ENCODE measurements around the gene CDC42BPA. TPM values are rescaled to one million over a fixed set of nuclear protein-coding genes. Genes with fewer than 3 reads are reported as not detected.

Gene CDC42BPA
- total RNA-seq, 1 experiment from 2014 or later = 25.2 TPM

- ATAC-seq (no peak), DNase-seq (ENCODE audit: low spot score) (no peak)
- Mint-ChIP-seq H3K36me3 (no peaks in the 10 kb centered on the region), H3K27ac (no peak overlapping the region), H3K27me3 (ENCODE audit: low read depth) (no peaks in the 10 kb centered on the region), H3K9me3 (no peaks in the 10 kb centered on the region), H3K4me1 (peaks cover 15% of the 10 kb centered on the region), H3K4me3 (no peak overlapping the region)
- TF ChIP-seq, protein P1, sequence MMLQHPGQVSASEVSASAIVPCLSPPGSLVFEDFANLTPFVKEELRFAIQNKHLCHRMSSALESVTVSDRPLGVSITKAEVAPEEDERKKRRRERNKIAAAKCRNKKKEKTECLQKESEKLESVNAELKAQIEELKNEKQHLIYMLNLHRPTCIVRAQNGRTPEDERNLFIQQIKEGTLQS (CRISPR knock-in tag; conservative IDR thresholded peaks at IDR 0.05) = no peak
- ChIA-PET POLR2A (no interaction called here), CTCF (interaction anchor here (0.7 kb wide), 1 partner anchor 16 kb away, joined by 3 read pairs; no protein-coding TSS in a partner anchor)
These were observed 150.8 kb downstream of the CDC42BPA start for GRCh38 chr1:227167276-227168101.

DNA sequence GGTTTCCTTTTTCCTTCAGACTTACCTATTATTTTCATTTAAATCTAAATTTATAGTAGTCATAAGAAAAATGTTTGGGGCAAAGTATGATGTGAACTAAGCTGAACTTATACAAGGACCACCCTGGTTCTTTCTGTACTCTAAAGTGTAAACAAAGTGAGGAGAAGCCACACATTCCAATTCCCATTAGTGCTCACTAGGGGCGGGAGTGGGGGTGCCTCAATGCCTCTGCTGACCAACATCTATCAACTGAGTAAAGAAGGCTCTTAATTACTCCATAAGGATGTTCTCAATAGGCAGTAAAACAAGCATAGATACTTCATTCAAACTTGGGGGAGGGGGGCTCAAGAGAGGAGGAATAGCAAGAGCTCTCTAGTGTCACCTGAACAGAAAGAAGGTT is 151.7 kb downstream of the CDC42BPA start:
- no peak for DNase-seq (ENCODE audit: low spot score)
- H3K4me1 Mint-ChIP-seq = peaks cover 15% of the 10 kb centered on the region
- no peak overlapping the region for H3K27ac Mint-ChIP-seq
- H3K36me3 Mint-ChIP-seq = no peaks in the 10 kb centered on the region
- no peaks in the 10 kb centered on the region for H3K9me3 Mint-ChIP-seq
- TF ChIP-seq GABPB1 (CRISPR knock-in tag; IDR thresholded peaks at IDR 0.05) (no peak), AFF4 (CRISPR knock-in tag; IDR thresholded peaks at IDR 0.05; ENCODE audit: borderline replicate concordance) (no peak), JAZF1 (CRISPR knock-in tag; IDR thresholded peaks at IDR 0.05) (no peak), IRF2 (CRISPR knock-in tag; IDR thresholded peaks at IDR 0.05; ENCODE audit: borderline replicate concordance, low read depth) (no peak), KAT7 (CRISPR knock-in tag; IDR thresholded peaks at IDR 0.05; ENCODE audit: borderline replicate concordance) (no peak), PRRX2 (CRISPR knock-in tag; IDR thresholded peaks at IDR 0.05) (no peak), MXD4 (CRISPR knock-in tag; IDR thresholded peaks at IDR 0.05; ENCODE audit: borderline replicate concordance) (no peak), ZBTB21 (CRISPR knock-in tag; IDR thresholded peaks at IDR 0.05; ENCODE audit: borderline replicate concordance) (no peak), FOXP1 (CRISPR knock-in tag; IDR thresholded peaks at IDR 0.05; ENCODE audit: borderline replicate concordance) (no peak), ZNF671 (CRISPR knock-in tag; IDR thresholded peaks at IDR 0.05) (no peak), FOXP4 (CRISPR knock-in tag; IDR thresholded peaks at IDR 0.05) (no peak), ZNF416 (CRISPR knock-in tag; IDR thresholded peaks at IDR 0.05) (no peak), IRF1 (CRISPR knock-in tag; IDR thresholded peaks at IDR 0.05) (no peak), PREB (CRISPR knock-in tag; IDR thresholded peaks at IDR 0.05; ENCODE audit: borderline replicate concordance) (no peak), ETV6 (CRISPR knock-in tag; IDR thresholded peaks at IDR 0.05) (no peak), FOXK1 (CRISPR knock-in tag; IDR thresholded peaks at IDR 0.05) (no peak)
- TF ChIP-seq, protein P2, sequence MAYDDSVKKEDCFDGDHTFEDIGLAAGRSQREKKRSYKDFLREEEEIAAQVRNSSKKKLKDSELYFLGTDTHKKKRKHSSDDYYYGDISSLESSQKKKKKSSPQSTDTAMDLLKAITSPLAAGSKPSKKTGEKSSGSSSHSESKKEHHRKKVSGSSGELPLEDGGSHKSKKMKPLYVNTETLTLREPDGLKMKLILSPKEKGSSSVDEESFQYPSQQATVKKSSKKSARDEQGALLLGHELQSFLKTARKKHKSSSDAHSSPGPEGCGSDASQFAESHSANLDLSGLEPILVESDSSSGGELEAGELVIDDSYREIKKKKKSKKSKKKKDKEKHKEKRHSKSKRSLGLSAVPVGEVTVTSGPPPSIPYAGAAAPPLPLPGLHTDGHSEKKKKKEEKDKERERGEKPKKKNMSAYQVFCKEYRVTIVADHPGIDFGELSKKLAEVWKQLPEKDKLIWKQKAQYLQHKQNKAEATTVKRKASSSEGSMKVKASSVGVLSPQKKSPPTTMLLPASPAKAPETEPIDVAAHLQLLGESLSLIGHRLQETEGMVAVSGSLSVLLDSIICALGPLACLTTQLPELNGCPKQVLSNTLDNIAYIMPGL (CRISPR knock-in tag; IDR thresholded peaks at IDR 0.05) = no peak
- TF ChIP-seq, protein P3, sequence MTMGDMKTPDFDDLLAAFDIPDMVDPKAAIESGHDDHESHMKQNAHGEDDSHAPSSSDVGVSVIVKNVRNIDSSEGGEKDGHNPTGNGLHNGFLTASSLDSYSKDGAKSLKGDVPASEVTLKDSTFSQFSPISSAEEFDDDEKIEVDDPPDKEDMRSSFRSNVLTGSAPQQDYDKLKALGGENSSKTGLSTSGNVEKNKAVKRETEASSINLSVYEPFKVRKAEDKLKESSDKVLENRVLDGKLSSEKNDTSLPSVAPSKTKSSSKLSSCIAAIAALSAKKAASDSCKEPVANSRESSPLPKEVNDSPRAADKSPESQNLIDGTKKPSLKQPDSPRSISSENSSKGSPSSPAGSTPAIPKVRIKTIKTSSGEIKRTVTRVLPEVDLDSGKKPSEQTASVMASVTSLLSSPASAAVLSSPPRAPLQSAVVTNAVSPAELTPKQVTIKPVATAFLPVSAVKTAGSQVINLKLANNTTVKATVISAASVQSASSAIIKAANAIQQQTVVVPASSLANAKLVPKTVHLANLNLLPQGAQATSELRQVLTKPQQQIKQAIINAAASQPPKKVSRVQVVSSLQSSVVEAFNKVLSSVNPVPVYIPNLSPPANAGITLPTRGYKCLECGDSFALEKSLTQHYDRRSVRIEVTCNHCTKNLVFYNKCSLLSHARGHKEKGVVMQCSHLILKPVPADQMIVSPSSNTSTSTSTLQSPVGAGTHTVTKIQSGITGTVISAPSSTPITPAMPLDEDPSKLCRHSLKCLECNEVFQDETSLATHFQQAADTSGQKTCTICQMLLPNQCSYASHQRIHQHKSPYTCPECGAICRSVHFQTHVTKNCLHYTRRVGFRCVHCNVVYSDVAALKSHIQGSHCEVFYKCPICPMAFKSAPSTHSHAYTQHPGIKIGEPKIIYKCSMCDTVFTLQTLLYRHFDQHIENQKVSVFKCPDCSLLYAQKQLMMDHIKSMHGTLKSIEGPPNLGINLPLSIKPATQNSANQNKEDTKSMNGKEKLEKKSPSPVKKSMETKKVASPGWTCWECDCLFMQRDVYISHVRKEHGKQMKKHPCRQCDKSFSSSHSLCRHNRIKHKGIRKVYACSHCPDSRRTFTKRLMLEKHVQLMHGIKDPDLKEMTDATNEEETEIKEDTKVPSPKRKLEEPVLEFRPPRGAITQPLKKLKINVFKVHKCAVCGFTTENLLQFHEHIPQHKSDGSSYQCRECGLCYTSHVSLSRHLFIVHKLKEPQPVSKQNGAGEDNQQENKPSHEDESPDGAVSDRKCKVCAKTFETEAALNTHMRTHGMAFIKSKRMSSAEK (CRISPR knock-in tag; IDR thresholded peaks at IDR 0.05; ENCODE audit: borderline replicate concordance) = no peak
- POLR2A ChIA-PET = no interaction called here
- CTCF ChIA-PET = no interaction called here
- no peaks in the 10 kb centered on the region for H3K27me3 Mint-ChIP-seq (ENCODE audit: low read depth)
- peak; percentile 88 for ATAC-seq
- no peak overlapping the region for H3K4me3 Mint-ChIP-seq
